Dendritic cell treated with granulocyte-macrophage colony-stimulating factor and Interleukin-4, amounts not matched to agents 40 ng/mL and 50 ng/mL, for 4 days (primary cell): ENCODE measurements around the gene MAPKAPK3.

Experiments
- H3K27ac Mint-ChIP-seq: one replicate; pipeline ENCODE4 v1.8.0; 2022; ENCODE audit warnings: mild to moderate bottlenecking, mixed read lengths
- H3K27me3 Mint-ChIP-seq: one replicate; pipeline ENCODE4 v1.8.0; 2022; ENCODE audit warnings: mild to moderate bottlenecking, mixed read lengths
- H3K36me3 Mint-ChIP-seq: one replicate; pipeline ENCODE4 v1.8.0; 2022; ENCODE audit warnings: low read depth, mixed read lengths
- H3K4me1 Mint-ChIP-seq: one replicate; pipeline ENCODE4 v1.8.0; 2022; ENCODE audit warnings: low read depth, mixed read lengths
- H3K4me3 Mint-ChIP-seq: one replicate; pipeline ENCODE4 v1.8.0; 2022; ENCODE audit warnings: mild to moderate bottlenecking, moderate library complexity, mixed read lengths
- H3K9me3 Mint-ChIP-seq: one replicate; pipeline ENCODE4 v1.8.0; 2022; ENCODE audit warnings: mixed read lengths
- intact Hi-C: fragments of 100-400 bp; cut with micrococcal nuclease; formaldehyde crosslinking; loops from one replicate; pipeline ENCODE4 v1.15.0; 2022

MAPKAPK3 gene

GRCh38 chr3:50617096-50617791 lies at the start of gene MAPKAPK3:
Gene MAPKAPK3, plus strand, starts transcription at chr3:50617151. Its CDS starts 415 bp downstream, at chr3:50617566.
- Mint-ChIP-seq H3K27me3 (no peaks in the 10 kb centered on the region), H3K4me3 (peak within 1 kb of the TSS; percentile 99), H3K9me3 (no peaks in the 10 kb centered on the region), H3K4me1 (peaks cover 76% of the 10 kb centered on the region), H3K36me3 (peaks cover 94% of the 10 kb centered on the region), H3K27ac (peak within 1 kb of the TSS; percentile 98)
- intact Hi-C loops, result loop anchor here (5.0 kb wide), 2 partner anchors 35 to 770 kb away; partner anchors contain the start of gene MANF

GRCh38 chr3:50567386-50568167 lies 49.4 kb upstream of the MAPKAPK3 start, which contains the start of gene C3orf18:
Gene C3orf18, minus strand, starts transcription at chr3:50567747. Its CDS starts 2,048 bp downstream, at chr3:50565699.
- Mint-ChIP-seq H3K4me3 (peak within 1 kb of the TSS; percentile 94), H3K36me3 (peaks cover 41% of the 10 kb centered on the region), H3K27ac (peak within 1 kb of the TSS; percentile 97), H3K4me1 (peaks cover 71% of the 10 kb centered on the region), H3K9me3 (no peaks in the 10 kb centered on the region), H3K27me3 (peaks cover 5% of the 10 kb centered on the region)
- intact Hi-C loops, result no loop called here

GRCh38 chr3:50568947-50569749 lies 47.8 kb upstream of the MAPKAPK3 start, which contains the start of gene HEMK1:
Gene HEMK1, plus strand, starts transcription at chr3:50569522. Its CDS starts 1,583 bp downstream, at chr3:50571105.
- H3K27me3 Mint-ChIP-seq, result peaks cover 5% of the 10 kb centered on the region
- intact Hi-C loops, result no loop called here
- peak within 1 kb of the TSS; percentile 94 for H3K4me3 Mint-ChIP-seq
- H3K4me1 Mint-ChIP-seq, result peaks cover 73% of the 10 kb centered on the region
- H3K36me3 Mint-ChIP-seq, result peaks cover 54% of the 10 kb centered on the region
- peak within 1 kb of the TSS; percentile 97 for H3K27ac Mint-ChIP-seq
- H3K9me3 Mint-ChIP-seq, result no peaks in the 10 kb centered on the region

- H3K9me3 Mint-ChIP-seq, result no peaks in the 10 kb centered on the region
- intact Hi-C loops, result loop anchor here (5.0 kb wide), 1 partner anchor 812 kb away; no protein-coding TSS in a partner anchor
- peaks cover 5% of the 10 kb centered on the region for H3K27me3 Mint-ChIP-seq
- peak overlapping the region; percentile 94 for H3K4me3 Mint-ChIP-seq
- peaks cover 79% of the 10 kb centered on the region for H3K4me1 Mint-ChIP-seq
- H3K36me3 Mint-ChIP-seq, result peaks cover 58% of the 10 kb centered on the region
- H3K27ac Mint-ChIP-seq, result peak overlapping the region; percentile 97
Observed at GRCh38 chr3:50570508-50571279, 46.3 kb upstream of the MAPKAPK3 start.

GRCh38 chr3:50571486-50571885 lies 45.5 kb upstream of the MAPKAPK3 start:
- Mint-ChIP-seq H3K4me1 (peaks cover 80% of the 10 kb centered on the region), H3K36me3 (peaks cover 66% of the 10 kb centered on the region), H3K9me3 (no peaks in the 10 kb centered on the region), H3K27ac (peak overlapping the region; percentile 97), H3K27me3 (peaks cover under 1% of the 10 kb centered on the region), H3K4me3 (peak overlapping the region; percentile 26)
- intact Hi-C loops, result loop anchor here (5.0 kb wide), 1 partner anchor 811 kb away; no protein-coding TSS in a partner anchor

GRCh38 chr3:50572158-50572557 lies 44.8 kb upstream of the MAPKAPK3 start:
- Mint-ChIP-seq H3K4me1 (peaks cover 80% of the 10 kb centered on the region), H3K27me3 (no peaks in the 10 kb centered on the region), H3K9me3 (no peaks in the 10 kb centered on the region)

GRCh38 chr3:50572801-50573371 lies 44.1 kb upstream of the MAPKAPK3 start:
- Mint-ChIP-seq H3K4me3 (no peak overlapping the region), H3K4me1 (peaks cover 83% of the 10 kb centered on the region), H3K9me3 (no peaks in the 10 kb centered on the region), H3K36me3 (peaks cover 76% of the 10 kb centered on the region), H3K27ac (peak overlapping the region; percentile 97), H3K27me3 (no peaks in the 10 kb centered on the region)
- intact Hi-C loops, result loop anchor here (1.0 to 5.0 kb wide), 3 partner anchors 18 to 809 kb away; no protein-coding TSS in a partner anchor

More at GRCh38 chr3:50572158-50572557, 44.8 kb upstream of the MAPKAPK3 start:
- Mint-ChIP-seq H3K4me3 (peak overlapping the region; percentile 26), H3K27ac (peak overlapping the region; percentile 97), H3K36me3 (peaks cover 72% of the 10 kb centered on the region)
- intact Hi-C loops, result loop anchor here (1.0 to 5.0 kb wide), 3 partner anchors 19 to 810 kb away; no protein-coding TSS in a partner anchor

GRCh38 chr3:50573566-50574443 lies 43.1 kb upstream of the MAPKAPK3 start:
- intact Hi-C loops, result loop anchor here (2.0 to 5.0 kb wide), 2 partner anchors 17 to 808 kb away; no protein-coding TSS in a partner anchor
- peaks cover 83% of the 10 kb centered on the region for H3K36me3 Mint-ChIP-seq
- peak overlapping the region; percentile 97 for H3K27ac Mint-ChIP-seq

GRCh38 chr3:50574444-50574831 lies 42.5 kb upstream of the MAPKAPK3 start:
- peak overlapping the region; percentile 97 for H3K27ac Mint-ChIP-seq
- H3K4me3 Mint-ChIP-seq, result no peak overlapping the region
- peaks cover 86% of the 10 kb centered on the region for H3K36me3 Mint-ChIP-seq
- H3K9me3 Mint-ChIP-seq, result no peaks in the 10 kb centered on the region
- peaks cover 94% of the 10 kb centered on the region for H3K4me1 Mint-ChIP-seq
- H3K27me3 Mint-ChIP-seq, result no peaks in the 10 kb centered on the region
- intact Hi-C loops, result loop anchor here (5.0 kb wide), 1 partner anchor 808 kb away; no protein-coding TSS in a partner anchor

More at GRCh38 chr3:50573566-50574443, 43.1 kb upstream of the MAPKAPK3 start:
- H3K4me1 Mint-ChIP-seq, result peaks cover 88% of the 10 kb centered on the region
- H3K27me3 Mint-ChIP-seq, result no peaks in the 10 kb centered on the region
- H3K4me3 Mint-ChIP-seq, result no peak overlapping the region
- H3K9me3 Mint-ChIP-seq, result no peaks in the 10 kb centered on the region

- intact Hi-C loops, result no loop called here
- no peak overlapping the region for H3K4me3 Mint-ChIP-seq
- no peaks in the 10 kb centered on the region for H3K27me3 Mint-ChIP-seq
- peaks cover 90% of the 10 kb centered on the region for H3K36me3 Mint-ChIP-seq
- H3K27ac Mint-ChIP-seq, result peak overlapping the region; percentile 97
- peaks cover 100% of the 10 kb centered on the region for H3K4me1 Mint-ChIP-seq
- no peaks in the 10 kb centered on the region for H3K9me3 Mint-ChIP-seq
Observed at GRCh38 chr3:50575372-50575771, 41.6 kb upstream of the MAPKAPK3 start.

GRCh38 chr3:50577348-50577747 lies 39.6 kb upstream of the MAPKAPK3 start:
- no peak overlapping the region for H3K4me3 Mint-ChIP-seq
- peaks cover 100% of the 10 kb centered on the region for H3K4me1 Mint-ChIP-seq
- no peaks in the 10 kb centered on the region for H3K27me3 Mint-ChIP-seq
- intact Hi-C loops, result no loop called here
- no peaks in the 10 kb centered on the region for H3K9me3 Mint-ChIP-seq
- peaks cover 96% of the 10 kb centered on the region for H3K36me3 Mint-ChIP-seq
- H3K27ac Mint-ChIP-seq, result peak overlapping the region; percentile 97
